Measurements from ENCODE around the gene MMP2. TPM values are rescaled to one million over a fixed set of nuclear protein-coding genes. Genes with fewer than 3 reads are reported as not detected.

MMP2 gene
- total and polyA plus RNA-seq, 12 donors: 16.6 to 248 (median 89.9) TPM

DNA sequence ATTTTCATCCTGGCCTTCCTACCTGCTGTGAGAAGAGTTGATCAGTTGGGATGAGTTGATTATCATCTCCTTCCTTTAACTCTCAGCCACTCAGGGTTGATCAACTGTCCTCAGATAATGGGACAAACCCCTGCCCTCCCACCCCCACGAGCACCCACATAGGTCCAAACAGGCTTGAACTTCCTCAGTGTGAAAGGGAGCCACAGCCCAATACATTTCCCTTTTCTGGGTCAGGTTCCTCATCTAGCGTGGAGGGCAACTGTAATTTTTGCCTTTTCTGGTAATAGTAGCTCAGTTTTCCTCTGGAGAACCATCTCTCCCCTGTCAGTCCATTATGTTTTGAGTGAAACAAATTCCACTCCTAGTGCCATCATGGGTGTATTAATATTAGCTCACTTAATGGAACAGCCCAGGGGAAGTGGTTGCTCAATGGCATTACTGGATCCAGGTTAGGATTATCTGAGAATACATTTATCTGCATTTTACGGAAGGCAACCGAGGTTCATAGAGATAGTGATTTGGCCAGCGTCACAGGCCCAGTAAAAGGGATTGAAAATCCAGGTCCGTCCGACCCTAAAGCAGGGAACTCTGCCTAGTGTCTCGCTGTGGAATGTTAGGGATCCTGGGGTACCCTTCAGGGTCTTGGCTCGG lies 29.4 kb downstream of the MMP2 start:
- 48 to 61% (median 52%) methylated on average over 9 of the region's 9 CpGs for WGBS, 4 donors
- Histone ChIP-seq H3K27ac (peak overlapping the region in 3 of 5 donors; percentile 46 to 75 (median 73)), H3K4me1 (replicated peaks in 1 of 2) (peaks cover 0 to 4% of the 10 kb centered on the region in 2 donors), H3K36me3 (replicated peaks in 1 of 2) (peaks cover 0 to 6% of the 10 kb centered on the region in 2 donors), H3K27me3 (no peaks in the 10 kb centered on the region), H3K9me3 (replicated peaks in 1 of 3) (no peaks in the 10 kb centered on the region), H3K4me3 (peak overlapping the region in 3 of 4 donors; percentile 47 to 78 (median 74))
- peak in 1 of 7 donors; percentile 15 for DNase-seq
- intact Hi-C loops (cut with DNase I): no loop called here
- TF ChIP-seq, protein P1, sequence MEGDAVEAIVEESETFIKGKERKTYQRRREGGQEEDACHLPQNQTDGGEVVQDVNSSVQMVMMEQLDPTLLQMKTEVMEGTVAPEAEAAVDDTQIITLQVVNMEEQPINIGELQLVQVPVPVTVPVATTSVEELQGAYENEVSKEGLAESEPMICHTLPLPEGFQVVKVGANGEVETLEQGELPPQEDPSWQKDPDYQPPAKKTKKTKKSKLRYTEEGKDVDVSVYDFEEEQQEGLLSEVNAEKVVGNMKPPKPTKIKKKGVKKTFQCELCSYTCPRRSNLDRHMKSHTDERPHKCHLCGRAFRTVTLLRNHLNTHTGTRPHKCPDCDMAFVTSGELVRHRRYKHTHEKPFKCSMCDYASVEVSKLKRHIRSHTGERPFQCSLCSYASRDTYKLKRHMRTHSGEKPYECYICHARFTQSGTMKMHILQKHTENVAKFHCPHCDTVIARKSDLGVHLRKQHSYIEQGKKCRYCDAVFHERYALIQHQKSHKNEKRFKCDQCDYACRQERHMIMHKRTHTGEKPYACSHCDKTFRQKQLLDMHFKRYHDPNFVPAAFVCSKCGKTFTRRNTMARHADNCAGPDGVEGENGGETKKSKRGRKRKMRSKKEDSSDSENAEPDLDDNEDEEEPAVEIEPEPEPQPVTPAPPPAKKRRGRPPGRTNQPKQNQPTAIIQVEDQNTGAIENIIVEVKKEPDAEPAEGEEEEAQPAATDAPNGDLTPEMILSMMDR (IDR thresholded peaks at IDR 0.05): no peak

DNA sequence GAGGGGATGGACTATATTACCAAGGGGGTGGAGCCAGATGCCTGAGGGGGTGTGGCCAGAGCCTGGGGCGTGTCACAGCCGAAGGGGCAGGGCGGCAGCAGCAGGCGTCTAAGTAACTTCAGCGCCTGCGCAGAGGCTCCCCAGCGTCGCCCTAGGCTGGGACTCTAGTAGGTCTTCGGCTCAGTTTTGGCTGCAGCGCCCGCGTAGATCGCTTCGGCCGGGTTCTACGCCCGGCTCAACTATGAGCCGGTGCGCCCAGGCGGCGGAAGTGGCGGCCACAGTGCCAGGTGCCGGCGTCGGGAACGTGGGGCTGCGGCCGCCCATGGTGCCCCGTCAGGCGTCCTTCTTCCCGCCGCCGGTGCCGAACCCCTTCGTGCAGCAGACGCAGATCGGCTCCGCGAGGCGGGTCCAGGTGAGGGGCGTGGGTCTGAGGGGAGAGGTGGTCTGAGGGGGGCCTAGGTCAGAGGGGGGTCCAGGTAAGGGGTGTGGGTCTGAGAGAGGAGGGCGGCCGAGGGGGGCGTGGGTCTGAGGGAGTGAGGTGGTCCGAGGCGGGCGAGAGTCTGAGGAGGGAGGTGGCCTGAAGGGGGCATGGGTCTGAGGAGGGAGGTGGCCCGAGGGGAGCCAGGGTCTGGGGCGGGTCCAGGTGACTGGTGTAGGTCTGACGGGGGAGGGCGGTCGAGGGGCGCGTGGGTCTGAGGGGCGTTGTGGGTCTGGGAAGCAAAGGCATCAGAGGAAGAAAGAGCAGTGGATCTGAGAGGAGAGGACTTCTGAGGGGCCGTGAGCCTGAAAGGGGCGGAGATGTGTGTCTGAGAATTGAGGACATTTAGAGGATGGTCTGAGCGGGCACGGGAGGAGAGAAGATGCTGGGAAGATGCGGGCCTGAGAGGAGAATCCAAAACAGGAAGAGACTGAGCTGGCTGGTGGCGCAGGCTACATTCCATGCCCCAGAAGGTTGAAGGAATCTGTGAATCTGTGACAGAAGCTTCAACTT lies 30.2 kb downstream of the MMP2 start, which contains the start of gene LPCAT2:
Gene LPCAT2, plus strand, starts transcription at position 132 of the 991 bp plus-strand sequence. Its CDS starts 110 bp downstream, at position 242.
- H3K27me3 ChIP-seq: no peaks in the 10 kb centered on the region
- no peaks in the 10 kb centered on the region for H3K4me1 ChIP-seq (replicated peaks in 1 of 2)
- H3K36me3 ChIP-seq (replicated peaks in 1 of 2): peaks cover 0 to 6% of the 10 kb centered on the region in 2 donors
- peak; percentile 86 to 92 (median 90) for DNase-seq
- H3K9me3 ChIP-seq (replicated peaks in 1 of 3): no peaks in the 10 kb centered on the region
- H3K27ac ChIP-seq: peak within 1 kb of the TSS in 4 of 5 donors; percentile 46 to 75 (median 64)
- WGBS, 4 donors: 2 to 8% (median 4%) methylated on average over 17 to 61 of the region's 61 CpGs
- intact Hi-C loops (cut with DNase I): no loop called here
- TF ChIP-seq, protein P1 (IDR thresholded peaks at IDR 0.05): no peak
- TF ChIP-seq POLR2A (IDR thresholded peaks at IDR 0.05): peak; percentile 61 to 81
- H3K4me3 ChIP-seq: peak within 1 kb of the TSS; percentile 47 to 78 (median 74)

DNA sequence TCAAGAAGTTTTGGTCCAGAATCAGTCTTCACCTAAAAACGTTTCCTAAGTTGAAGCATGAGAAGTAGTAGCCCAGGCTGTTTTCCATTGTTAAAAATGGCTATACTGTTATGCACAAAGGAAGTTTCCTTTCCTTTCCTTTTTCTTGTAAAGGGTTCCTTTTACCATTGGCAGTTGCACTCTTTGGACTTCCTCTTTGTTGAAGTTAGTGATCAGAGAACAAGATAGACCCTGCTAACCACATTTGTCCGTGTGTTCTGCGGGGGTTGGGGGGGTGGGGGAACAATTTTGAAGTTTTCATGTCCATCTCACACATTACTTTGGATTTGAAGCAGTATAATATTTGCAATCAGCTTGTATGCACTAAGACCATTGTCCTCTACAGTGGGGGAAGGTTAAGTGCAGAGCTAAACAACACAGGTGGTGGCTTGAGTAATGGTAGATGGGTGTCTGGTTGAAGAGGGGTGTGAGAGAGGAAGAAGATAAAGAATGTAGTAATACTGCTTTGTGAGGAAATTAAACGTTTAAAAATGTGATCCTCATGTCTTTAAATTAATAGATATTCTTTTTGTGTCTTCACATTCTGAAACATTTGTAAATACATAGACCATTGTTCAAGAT lies 31.3 kb downstream of the MMP2 start:
- 58 to 66% (median 64%) methylated on average over 4 of the region's 4 CpGs for WGBS, 4 donors
- no peaks in the 10 kb centered on the region for H3K27me3 ChIP-seq
- H3K9me3 ChIP-seq (replicated peaks in 1 of 3): no peaks in the 10 kb centered on the region
- H3K36me3 ChIP-seq (replicated peaks in 1 of 2): peaks cover 0 to 5% of the 10 kb centered on the region in 2 donors
- H3K4me3 ChIP-seq: peak overlapping the region in 1 of 4 donors; percentile 74
- TF ChIP-seq POLR2A (IDR thresholded peaks at IDR 0.05): no peak
- TF ChIP-seq, protein P1 (IDR thresholded peaks at IDR 0.05): no peak
- H3K4me1 ChIP-seq (replicated peaks in 1 of 2): no peaks in the 10 kb centered on the region
- intact Hi-C loops (cut with DNase I): no loop called here
- DNase-seq: no peak
- peak overlapping the region in 2 of 5 donors; percentile 18 to 30 for H3K27ac ChIP-seq

DNA sequence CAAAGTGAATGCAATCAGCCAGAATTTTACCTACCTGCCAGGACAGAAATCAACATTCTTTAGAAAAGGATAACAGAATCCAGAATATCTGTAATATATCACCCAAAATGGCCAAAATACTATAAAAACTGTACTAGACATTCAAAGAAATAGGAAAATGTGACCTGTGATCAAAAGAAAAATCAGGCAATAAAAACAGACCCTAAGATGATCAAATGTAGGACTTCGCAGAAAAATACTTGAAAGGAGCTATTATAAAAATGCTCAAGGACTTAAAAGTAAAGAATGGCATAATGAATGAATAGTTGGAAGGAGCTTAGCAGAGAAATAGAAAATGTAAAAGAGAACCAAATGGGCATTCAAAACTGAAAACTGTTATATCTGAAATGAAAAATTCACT lies 33.9 kb downstream of the MMP2 start:
- intact Hi-C loops (cut with DNase I): no loop called here
- 96 to 99% (median 98%) methylated on average over 1 of the region's 1 CpG for whole genome bisulfite sequencing, 4 donors
- no peaks in the 10 kb centered on the region for H3K4me1 ChIP-seq (replicated peaks in 1 of 2)
- H3K27ac ChIP-seq: no peak overlapping the region
- no peaks in the 10 kb centered on the region for H3K9me3 ChIP-seq (replicated peaks in 1 of 3)
- no peak for DNase-seq
- no peaks in the 10 kb centered on the region for H3K27me3 ChIP-seq
- TF ChIP-seq, protein P1 (IDR thresholded peaks at IDR 0.05): no peak
- TF ChIP-seq POLR2A (IDR thresholded peaks at IDR 0.05): no peak
- no peak overlapping the region for H3K4me3 ChIP-seq
- H3K36me3 ChIP-seq (replicated peaks in 1 of 2): no peaks in the 10 kb centered on the region
